GM23338 (cell line): Measurements from ENCODE around the gene TFF1.

Experiments used
- CREB1 ChIP-seq: fragments of 250-450 bp; sonication (Bioruptor Pico); IDR thresholded peaks from 2 replicates; pipeline ENCODE4 v1.5.0; 2020; ENCODE audit warnings: low read depth, mild to moderate bottlenecking, moderate library complexity
- CTCF ChIP-seq, 2 experiments: fragments of 200-600 bp in 1 of 2; sonication (generic) in 1 of 2; conservative IDR thresholded peaks; 2 replicates each; pipeline versions ENCODE4 v1.5.1 to v1.6.1; 2016 to 2017; ENCODE audit warnings: antibody characterized with exemption in 2 of 2, low read depth in 2 of 2, mild to moderate bottlenecking in 2 of 2, moderate library complexity in 1 of 2
- ETS1 ChIP-seq: IDR thresholded peaks from 2 replicates; pipeline ENCODE4 v1.6.1; 2016; ENCODE audit warnings: antibody characterized with exemption
- EZH2 ChIP-seq: fragments of 200-600 bp; sonication (generic); IDR thresholded peaks from one replicate; pipeline ENCODE4 v1.8.0; 2017; ENCODE audit warnings: antibody characterized with exemption, mild to moderate bottlenecking, low read depth; ENCODE audit not compliant: unreplicated experiment
- EZH2phosphoT487 ChIP-seq: fragments of 200-600 bp; sonication (generic); IDR thresholded peaks from one replicate; pipeline ENCODE4 v1.8.1; 2018; ENCODE audit warnings: antibody characterized with exemption; ENCODE audit not compliant: unreplicated experiment
- JUNB ChIP-seq: IDR thresholded peaks from one replicate; pipeline ENCODE4 v1.6.1; 2016; ENCODE audit warnings: antibody characterized with exemption; ENCODE audit not compliant: unreplicated experiment
- NANOG ChIP-seq: IDR thresholded peaks from 2 replicates; pipeline ENCODE4 v1.6.1; 2016; ENCODE audit warnings: antibody characterized with exemption, borderline replicate concordance
- POLR2AphosphoS5 ChIP-seq: IDR thresholded peaks from 2 replicates; pipeline ENCODE4 v1.6.1; 2016; ENCODE audit warnings: antibody characterized with exemption, low read depth
- ZNF114 ChIP-seq: fragments of 250-450 bp; sonication (Bioruptor Pico); IDR thresholded peaks from 2 replicates; pipeline ENCODE4 v1.5.0; 2020; ENCODE audit warnings: mild to moderate bottlenecking, moderate library complexity
- ZNF331 ChIP-seq: fragments of 250-450 bp; sonication (Bioruptor Pico); IDR thresholded peaks from 2 replicates; pipeline ENCODE4 v1.5.0; 2020; ENCODE audit warnings: low read depth, mild to moderate bottlenecking, moderate library complexity
- TF ChIP-seq, protein P1 (sequence below): IDR thresholded peaks from one replicate; pipeline ENCODE4 v1.6.1; 2018; ENCODE audit warnings: antibody characterized with exemption; ENCODE audit not compliant: unreplicated experiment
- TF ChIP-seq, protein P2 (sequence below): fragments of 250-450 bp; sonication (Bioruptor Pico); IDR thresholded peaks from 2 replicates; pipeline ENCODE4 v1.5.0; 2020; ENCODE audit warnings: mild to moderate bottlenecking, moderate library complexity

GRCh38 chr21:42409366-42409765, 43.0 kb upstream of the TFF1 start:
- TF ChIP-seq POLR2AphosphoS5 (no peak), CTCF (conservative IDR thresholded peaks at IDR 0.05; ENCODE audit: low read depth in 2 of 2) (no peak), ETS1 (no peak), EZH2 (no peak), CREB1 (CRISPR knock-in tag) (no peak), ZNF114 (no peak), EZH2phosphoT487 (no peak), JUNB (no peak), NANOG (no peak), ZNF331 (CRISPR knock-in tag) (no peak)
- TF ChIP-seq, protein P1, sequence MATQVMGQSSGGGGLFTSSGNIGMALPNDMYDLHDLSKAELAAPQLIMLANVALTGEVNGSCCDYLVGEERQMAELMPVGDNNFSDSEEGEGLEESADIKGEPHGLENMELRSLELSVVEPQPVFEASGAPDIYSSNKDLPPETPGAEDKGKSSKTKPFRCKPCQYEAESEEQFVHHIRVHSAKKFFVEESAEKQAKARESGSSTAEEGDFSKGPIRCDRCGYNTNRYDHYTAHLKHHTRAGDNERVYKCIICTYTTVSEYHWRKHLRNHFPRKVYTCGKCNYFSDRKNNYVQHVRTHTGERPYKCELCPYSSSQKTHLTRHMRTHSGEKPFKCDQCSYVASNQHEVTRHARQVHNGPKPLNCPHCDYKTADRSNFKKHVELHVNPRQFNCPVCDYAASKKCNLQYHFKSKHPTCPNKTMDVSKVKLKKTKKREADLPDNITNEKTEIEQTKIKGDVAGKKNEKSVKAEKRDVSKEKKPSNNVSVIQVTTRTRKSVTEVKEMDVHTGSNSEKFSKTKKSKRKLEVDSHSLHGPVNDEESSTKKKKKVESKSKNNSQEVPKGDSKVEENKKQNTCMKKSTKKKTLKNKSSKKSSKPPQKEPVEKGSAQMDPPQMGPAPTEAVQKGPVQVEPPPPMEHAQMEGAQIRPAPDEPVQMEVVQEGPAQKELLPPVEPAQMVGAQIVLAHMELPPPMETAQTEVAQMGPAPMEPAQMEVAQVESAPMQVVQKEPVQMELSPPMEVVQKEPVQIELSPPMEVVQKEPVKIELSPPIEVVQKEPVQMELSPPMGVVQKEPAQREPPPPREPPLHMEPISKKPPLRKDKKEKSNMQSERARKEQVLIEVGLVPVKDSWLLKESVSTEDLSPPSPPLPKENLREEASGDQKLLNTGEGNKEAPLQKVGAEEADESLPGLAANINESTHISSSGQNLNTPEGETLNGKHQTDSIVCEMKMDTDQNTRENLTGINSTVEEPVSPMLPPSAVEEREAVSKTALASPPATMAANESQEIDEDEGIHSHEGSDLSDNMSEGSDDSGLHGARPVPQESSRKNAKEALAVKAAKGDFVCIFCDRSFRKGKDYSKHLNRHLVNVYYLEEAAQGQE: no peak
- TF ChIP-seq, protein P2, sequence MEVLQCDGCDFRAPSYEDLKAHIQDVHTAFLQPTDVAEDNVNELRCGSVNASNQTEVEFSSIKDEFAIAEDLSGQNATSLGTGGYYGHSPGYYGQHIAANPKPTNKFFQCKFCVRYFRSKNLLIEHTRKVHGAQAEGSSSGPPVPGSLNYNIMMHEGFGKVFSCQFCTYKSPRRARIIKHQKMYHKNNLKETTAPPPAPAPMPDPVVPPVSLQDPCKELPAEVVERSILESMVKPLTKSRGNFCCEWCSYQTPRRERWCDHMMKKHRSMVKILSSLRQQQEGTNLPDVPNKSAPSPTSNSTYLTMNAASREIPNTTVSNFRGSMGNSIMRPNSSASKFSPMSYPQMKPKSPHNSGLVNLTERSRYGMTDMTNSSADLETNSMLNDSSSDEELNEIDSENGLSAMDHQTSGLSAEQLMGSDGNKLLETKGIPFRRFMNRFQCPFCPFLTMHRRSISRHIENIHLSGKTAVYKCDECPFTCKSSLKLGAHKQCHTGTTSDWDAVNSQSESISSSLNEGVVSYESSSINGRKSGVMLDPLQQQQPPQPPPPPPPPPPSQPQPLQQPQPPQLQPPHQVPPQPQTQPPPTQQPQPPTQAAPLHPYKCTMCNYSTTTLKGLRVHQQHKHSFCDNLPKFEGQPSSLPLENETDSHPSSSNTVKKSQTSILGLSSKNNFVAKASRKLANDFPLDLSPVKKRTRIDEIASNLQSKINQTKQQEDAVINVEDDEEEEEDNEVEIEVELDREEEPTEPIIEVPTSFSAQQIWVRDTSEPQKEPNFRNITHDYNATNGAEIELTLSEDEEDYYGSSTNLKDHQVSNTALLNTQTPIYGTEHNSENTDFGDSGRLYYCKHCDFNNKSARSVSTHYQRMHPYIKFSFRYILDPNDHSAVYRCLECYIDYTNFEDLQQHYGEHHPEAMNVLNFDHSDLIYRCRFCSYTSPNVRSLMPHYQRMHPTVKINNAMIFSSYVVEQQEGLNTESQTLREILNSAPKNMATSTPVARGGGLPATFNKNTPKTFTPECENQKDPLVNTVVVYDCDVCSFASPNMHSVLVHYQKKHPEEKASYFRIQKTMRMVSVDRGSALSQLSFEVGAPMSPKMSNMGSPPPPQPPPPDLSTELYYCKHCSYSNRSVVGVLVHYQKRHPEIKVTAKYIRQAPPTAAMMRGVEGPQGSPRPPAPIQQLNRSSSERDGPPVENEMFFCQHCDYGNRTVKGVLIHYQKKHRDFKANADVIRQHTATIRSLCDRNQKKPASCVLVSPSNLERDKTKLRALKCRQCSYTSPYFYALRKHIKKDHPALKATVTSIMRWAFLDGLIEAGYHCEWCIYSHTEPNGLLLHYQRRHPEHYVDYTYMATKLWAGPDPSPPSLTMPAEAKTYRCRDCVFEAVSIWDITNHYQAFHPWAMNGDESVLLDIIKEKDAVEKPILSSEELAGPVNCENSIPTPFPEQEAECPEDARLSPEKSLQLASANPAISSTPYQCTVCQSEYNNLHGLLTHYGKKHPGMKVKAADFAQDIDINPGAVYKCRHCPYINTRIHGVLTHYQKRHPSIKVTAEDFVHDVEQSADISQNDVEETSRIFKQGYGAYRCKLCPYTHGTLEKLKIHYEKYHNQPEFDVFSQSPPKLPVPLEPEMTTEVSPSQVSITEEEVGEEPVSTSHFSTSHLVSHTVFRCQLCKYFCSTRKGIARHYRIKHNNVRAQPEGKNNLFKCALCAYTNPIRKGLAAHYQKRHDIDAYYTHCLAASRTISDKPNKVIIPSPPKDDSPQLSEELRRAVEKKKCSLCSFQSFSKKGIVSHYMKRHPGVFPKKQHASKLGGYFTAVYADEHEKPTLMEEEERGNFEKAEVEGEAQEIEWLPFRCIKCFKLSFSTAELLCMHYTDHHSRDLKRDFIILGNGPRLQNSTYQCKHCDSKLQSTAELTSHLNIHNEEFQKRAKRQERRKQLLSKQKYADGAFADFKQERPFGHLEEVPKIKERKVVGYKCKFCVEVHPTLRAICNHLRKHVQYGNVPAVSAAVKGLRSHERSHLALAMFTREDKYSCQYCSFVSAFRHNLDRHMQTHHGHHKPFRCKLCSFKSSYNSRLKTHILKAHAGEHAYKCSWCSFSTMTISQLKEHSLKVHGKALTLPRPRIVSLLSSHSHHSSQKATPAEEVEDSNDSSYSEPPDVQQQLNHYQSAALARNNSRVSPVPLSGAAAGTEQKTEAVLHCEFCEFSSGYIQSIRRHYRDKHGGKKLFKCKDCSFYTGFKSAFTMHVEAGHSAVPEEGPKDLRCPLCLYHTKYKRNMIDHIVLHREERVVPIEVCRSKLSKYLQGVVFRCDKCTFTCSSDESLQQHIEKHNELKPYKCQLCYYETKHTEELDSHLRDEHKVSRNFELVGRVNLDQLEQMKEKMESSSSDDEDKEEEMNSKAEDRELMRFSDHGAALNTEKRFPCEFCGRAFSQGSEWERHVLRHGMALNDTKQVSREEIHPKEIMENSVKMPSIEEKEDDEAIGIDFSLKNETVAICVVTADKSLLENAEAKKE: no peak
